GM19023 (cell line): Measurements from ENCODE around the gene TPRKB.
"Not testable (repeated sequence)": the region's sequence is repeated elsewhere in the genome, so short reads cannot be mapped to it uniquely, and the experiment has no call there.

Experiments used
- ATAC-seq: cut with Tn5 transposase; IDR thresholded peaks from one replicate; pipeline ENCODE4 v1.9.1; 2021; ENCODE audit warnings: mild to moderate bottlenecking, moderate library complexity; ENCODE audit not compliant: unreplicated experiment

The TPRKB gene

DNA sequence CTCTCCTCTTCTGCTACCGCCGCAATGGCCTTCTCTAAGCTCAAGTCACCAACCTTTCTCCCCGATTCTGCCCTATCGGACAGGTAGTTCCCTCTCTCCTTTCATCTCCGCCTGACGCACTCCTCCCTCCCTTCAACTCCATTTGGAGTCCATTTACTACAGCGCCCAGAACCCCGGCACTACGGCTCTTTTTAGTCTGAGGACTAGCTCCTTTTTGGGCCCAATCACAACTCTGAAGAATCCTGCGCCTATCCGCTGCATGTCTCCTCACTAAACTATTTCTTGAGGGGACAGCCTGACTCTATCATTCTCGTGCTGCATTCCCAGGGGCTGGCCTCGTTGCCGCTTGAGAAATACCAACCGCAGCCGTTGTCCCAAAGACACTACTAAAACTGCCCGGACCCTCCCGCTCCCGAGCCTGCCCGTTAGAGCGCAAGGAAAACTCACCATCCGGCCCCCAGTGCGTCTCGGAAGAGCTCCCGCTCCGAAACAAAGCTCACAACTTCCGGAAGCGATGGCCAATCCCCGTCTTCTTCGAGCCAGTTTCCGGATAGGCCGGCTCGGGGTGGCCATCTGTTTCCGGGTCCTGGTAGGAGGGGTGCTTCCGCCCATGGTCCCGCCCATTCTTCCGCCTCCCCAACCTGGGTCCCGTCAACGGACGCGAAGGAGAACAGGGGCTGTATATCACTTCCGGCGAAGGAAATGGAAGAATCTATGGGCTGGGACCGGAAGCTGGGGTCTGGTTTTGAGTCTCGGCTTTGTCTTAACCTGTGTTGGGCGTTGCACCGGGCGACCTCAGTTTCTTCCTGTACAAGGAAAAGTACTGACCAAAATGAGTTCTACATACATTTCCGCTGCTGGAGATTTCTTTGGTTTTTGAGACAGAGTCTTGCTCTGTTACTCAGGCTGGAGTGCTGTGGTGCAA lies at the start of gene TPRKB:
TSS of gene TPRKB (minus strand) at position 491 of the 925 bp plus-strand sequence. CDS start 2,776 bp downstream, outside the sequence.
- ATAC-seq: peak; percentile 96

DNA sequence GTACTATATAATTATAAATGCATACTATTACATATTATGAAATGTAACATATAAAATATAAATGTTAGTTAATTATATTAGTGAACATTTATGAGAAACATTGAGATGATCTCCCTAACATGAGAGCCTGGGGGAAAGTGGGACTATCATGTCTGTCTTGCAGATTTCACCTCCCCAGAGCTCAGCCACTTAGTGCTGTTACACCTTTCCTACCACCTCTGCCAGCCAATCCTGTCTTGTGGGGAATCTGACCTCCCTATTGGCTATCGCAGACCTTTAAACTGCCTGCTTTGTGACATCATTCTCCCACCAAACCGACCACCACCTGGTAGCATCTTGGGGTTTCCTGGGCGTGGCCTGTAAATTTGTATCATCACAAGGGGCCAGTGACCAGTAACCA lies 46.7 kb upstream of the TPRKB start, which contains the start of gene C2orf78:
TSS of gene C2orf78 (plus strand) at position 301 of the 400 bp plus-strand sequence. CDS start 127 bp downstream, outside the sequence.
- ATAC-seq: not testable (repeated sequence)

GRCh38 chr2:73783402-73783801 lies 46.3 kb upstream of the TPRKB start:
- ATAC-seq: not testable (repeated sequence)

- no peak for ATAC-seq
Measured at GRCh38 chr2:73780237-73780582, 43.1 kb upstream of the TPRKB start.

DNA sequence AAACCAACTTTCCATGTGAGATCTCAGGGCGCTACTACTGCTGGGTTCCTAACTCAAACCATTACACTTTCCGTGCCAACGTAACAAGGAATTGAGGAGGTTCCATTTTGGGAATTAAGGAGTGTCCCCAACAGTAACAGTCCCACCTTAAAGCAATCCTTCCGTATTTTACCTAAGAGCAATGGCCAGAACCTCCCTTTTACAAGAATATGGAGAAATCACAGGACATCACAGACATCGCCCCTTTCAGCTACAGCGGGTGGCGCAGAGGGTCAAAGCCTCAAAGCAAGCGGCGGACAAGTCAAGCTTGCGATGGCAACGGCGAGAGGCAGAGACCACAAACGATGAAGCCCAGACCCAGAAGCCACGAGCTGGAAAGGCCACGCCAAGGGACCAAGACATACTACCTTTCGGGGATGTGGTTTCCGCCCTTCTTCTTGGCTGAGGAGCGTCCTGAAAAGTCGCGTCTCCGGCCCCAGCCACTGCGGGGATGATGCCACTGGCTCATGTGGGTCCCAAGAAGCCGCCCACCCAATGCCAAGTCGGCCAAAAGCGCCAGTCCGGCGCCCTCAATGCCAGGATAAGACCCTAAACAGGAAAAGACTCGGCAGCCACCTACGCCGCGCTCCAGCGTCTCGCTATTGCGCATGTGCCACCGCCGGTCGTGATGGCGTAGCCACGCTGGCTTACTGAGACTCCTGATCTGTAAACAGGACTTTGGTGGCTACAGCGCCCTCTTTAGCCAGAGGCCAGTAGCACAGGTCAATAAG lies 42.5 kb upstream of the TPRKB start, which contains the start of gene DUSP11:
TSS of gene DUSP11 (minus strand) at position 637 of the 770 bp plus-strand sequence. CDS start at position 508, 129 bp downstream.
- peak; percentile 100 for ATAC-seq

GRCh38 chr2:73778867-73779466 lies 41.8 kb upstream of the TPRKB start:
- not testable (repeated sequence) for ATAC-seq

DNA sequence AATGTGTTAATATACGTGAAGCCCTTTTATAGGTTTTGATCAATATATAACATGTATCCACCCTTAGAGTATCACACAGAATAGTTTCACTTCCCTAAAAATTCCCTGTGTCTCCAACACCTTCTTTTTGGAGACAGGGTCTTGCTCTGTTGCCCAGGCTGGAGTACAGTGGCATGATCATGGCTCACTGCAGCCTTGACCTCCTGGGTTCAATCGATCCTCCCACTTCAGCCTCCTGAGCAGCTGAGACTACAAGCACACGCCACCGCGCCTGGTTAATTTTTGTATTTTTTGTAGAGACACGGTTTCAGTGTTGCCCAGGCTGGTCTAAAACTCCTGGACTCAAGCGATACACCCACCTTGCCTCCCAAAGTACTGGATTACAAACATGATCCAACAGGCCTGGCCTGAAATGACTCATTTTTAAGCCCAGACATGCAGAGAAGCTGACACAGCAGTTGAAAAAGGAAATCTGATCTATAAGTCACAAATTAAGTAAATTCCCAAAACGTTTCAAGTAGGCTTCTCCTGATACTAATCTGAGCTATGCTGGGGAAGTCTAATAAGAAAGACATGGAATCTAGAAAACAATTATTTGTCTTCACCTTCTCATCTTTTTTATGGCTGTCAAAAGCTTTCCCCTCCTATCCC lies 39.8 kb upstream of the TPRKB start:
- no peak for ATAC-seq

DNA sequence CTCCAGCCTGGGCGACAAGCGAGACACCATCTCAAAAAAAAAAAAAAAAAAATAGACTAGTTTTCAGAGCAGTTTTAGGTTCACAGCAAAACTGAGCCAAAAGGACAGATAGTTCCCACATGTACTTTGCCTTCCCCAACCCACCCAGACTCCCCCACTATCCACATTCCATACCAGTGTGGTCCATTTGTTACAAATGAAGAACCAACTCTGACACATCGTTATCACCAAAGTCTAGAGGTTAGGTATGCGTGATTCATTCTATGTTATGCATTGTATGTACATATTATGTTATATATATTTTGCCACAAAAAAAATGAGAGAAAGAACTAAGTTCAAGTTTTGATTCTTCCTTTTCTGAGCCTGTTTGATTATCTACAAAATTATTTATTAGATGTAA lies 39.2 kb upstream of the TPRKB start:
- no peak for ATAC-seq

DNA sequence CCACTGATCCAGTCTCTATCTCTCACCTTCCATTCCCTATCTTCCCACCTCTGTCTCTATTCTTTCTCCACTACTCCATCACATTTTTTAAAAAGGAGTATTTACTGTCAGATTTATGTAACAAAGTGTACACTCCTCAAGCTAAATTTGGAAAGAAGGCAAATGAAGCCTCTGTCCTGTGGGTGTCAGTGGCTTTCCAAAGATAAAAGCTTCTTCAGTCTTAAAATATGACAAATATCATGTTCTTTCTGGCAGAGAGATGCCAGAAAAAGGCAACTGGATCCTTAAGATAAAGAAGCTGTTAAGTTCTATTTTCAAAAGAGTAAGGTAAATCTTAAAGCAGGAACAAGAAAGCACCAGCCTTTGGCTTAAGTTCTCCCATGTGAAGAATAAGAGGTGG lies 35.7 kb upstream of the TPRKB start:
- no peak for ATAC-seq

DNA sequence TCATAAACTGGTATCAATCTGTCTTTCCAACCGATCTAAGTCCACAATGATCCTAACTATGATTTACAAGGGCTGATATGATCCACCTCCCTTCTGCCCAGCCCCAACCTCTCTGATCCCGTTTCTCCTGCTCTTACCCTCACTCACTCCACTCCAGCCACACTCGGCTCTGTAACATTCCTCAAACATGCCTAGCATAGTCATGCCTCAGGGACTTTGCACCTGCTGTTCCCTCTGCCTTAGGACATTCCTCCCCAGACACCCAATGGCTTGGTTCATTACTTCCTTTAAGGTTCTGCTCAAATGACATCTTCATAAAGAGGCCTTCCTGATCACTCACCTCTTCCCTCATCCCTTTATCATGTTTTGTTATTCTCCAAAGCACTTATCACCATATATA lies 33.6 kb upstream of the TPRKB start:
- no peak for ATAC-seq

DNA sequence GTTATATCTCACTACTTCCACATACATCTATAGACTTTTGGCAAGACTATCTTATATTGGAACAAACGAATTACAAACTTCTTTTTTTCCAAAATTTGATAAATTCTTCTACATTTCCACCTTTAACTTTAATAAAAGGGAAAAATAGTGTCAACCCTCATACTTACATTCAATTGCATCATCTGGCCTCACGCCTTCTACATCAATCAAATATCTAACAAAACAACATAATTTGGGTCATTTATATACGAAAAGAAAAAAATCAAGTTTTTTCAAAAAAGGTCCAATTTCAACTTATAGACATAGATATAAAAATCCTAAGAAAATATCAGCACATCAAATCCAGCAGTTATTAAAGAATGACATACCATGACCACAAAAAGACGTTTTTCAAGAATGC lies 29.8 kb upstream of the TPRKB start:
- ATAC-seq: no peak

GRCh38 chr2:73766349-73766748 lies 29.2 kb upstream of the TPRKB start:
- no peak for ATAC-seq

DNA sequence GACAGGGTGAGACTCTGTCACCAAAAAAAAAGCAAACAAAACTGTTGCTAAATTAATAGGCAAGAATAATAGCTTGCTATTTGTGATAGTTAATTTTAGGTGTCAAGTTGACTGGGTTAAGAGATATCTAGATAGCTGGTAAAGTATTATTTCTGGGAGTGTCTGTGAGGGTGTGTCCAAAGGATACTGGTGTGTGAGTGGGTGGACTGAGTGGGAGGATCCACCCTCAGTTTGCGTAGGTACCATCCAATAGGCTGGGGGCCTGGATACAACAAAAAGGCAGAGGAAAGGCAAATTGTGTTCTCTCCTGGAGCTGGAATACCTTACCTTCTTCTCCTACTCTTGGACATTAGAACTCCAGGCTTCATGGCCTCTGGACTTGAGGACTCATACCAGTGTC lies 27.8 kb upstream of the TPRKB start:
- ATAC-seq: no peak

DNA sequence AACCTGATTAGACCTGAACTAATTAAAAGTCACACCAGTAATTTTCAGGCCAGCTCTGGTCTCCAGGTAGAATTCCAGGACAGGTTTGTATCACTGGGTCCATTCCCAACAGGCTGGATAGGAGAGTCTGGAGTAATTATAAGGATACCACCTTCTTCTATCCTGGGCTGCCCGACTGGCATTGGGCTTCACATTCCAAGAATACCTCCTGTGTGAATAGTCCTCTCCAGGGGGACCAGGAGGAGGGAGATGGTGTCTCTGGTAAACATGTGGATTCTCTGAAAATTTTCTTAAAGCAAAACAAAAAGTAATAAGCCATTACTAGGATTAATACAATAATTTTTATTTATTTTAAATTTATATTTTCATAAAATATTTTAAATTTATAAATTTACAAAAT lies 25.4 kb upstream of the TPRKB start:
- ATAC-seq: no peak

GRCh38 chr2:73759904-73760303 lies 22.8 kb upstream of the TPRKB start:
- no peak for ATAC-seq

DNA sequence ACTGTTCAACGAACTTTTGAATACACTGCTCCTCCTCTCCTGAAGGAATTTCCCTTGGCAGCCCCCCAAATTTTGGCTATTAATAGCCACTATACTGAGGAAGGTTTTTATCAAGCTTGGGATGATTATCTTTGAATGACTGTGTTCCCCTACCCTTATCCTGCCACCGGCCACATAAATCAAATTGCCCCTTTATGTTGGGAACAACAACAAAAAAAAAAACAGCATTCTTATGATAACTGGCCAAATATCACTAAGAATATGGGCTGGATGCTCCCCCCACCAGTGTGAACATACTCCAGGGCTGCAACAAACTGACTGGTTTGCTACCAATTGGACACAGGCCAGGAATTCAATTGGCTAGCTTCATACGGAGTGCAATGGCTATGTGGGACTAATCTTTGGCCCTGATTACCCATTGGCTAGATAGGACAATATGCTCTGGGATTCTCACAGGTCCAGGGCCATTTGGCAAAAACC lies 22.2 kb upstream of the TPRKB start:
- no peak for ATAC-seq

DNA sequence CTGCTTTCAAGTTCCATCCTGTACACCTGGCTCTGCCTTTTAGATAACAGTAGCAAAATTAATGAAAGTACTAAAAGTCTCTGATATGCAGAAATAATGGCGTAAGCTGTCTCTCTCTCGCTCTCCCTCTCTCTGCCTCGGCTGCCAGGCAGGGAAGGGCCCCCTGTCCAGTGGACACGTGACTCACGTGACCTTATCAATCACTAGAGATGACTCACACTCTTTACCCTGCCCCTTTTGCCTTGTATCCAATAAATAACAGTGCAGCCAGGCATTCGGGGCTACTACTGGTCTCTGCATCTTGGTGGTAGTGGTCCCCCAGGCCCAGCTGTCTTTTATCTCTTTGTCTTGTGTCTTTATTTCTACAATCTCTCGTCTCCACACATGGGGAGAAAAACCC lies 17.2 kb upstream of the TPRKB start:
- ATAC-seq: not testable (repeated sequence)

DNA sequence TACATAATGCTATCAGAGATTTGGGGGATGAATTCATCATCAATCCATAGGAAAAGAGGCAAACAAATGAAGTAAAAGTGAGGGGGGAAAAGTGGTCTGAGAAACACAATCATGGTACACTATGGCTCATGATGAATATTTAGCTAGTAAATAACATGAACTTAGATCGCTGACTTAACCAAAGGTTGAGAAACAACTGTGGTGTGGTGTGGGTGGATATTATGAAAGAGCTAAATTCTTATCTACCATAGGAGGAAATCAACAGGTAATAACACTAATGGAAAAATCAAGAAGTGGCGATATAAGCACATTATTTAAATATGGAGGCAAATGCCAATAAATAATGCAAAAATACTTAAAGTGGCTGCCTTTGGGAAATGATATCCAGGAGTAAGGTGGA lies 12.2 kb upstream of the TPRKB start:
- ATAC-seq: no peak

- no peak for ATAC-seq
Measured at GRCh38 chr2:73746877-73747208, 9.7 kb upstream of the TPRKB start.

DNA sequence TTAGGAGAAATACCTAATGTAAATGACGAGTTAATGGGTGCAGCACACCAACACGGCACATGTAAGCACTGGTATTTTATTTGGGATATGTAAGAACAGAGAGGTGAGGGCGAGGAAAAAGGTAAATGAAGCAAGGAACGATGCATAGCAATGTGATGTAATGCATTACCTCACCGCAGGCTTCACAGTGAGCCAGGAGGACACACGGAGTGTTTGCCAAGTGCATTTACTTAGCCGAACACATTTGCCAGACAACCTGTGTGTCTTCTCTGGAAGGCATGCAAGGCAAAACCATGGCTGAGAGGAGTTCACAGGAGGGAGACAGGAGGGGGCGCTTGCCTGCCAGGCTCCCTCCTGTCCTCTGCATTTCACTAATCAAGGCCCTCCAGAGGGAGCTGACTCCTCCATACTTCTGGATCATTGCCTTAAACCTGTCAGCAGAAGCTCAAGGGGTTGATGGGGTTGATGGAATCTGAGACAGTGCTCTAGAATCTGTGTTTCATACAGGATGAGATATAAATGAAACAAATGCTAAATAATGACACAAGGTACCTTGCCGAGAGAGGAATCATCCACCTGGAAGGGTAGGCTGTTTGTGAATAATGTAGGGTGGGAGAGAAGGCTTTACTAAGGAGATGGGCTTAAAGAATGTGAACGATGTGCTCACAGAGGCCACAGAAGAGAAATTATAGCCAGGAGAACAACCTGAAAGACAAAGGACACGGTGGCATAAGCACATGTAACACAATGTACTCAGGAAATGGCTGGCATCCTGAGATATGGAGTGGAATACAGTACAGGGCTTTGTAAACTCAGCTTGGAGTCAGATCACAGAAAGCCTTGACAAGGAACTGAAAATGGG lies 9.1 kb upstream of the TPRKB start:
- ATAC-seq: no peak
